Frontal cortex (tissue), 4 donors: ENCODE results near the gene TSLP. TPM values are rescaled to one million over a fixed set of nuclear protein-coding genes. Genes with fewer than 3 reads are reported as not detected.
A peak's percentile ranks its signal among the peaks of the same experiment; 100 is the strongest.

Experiments
- DNase-seq, 2 donors: peaks; one replicate each; pipeline ENCODE4 v3.0.0; 2012; ENCODE audit warnings: low spot score in 2 of 2
- FAIRE-seq: peaks from 2 replicates; lab custom pipeline; 2012; peaks lifted over from hg19 to GRCh38; lab: Jason Lieb, UNC
- total RNA-seq: library from RNA; depleted of rRNA; stranded (reverse); fragments of >200 nt; gene quantifications from one replicate; pipeline ENCODE4 v1.2.3, GENCODE V29; 2014
- donor health status: control.
- donor health status: control.
- donor health status: control.

Gene TSLP
- total RNA-seq, 1 donor from 2014 or later, result not detected

DNA sequence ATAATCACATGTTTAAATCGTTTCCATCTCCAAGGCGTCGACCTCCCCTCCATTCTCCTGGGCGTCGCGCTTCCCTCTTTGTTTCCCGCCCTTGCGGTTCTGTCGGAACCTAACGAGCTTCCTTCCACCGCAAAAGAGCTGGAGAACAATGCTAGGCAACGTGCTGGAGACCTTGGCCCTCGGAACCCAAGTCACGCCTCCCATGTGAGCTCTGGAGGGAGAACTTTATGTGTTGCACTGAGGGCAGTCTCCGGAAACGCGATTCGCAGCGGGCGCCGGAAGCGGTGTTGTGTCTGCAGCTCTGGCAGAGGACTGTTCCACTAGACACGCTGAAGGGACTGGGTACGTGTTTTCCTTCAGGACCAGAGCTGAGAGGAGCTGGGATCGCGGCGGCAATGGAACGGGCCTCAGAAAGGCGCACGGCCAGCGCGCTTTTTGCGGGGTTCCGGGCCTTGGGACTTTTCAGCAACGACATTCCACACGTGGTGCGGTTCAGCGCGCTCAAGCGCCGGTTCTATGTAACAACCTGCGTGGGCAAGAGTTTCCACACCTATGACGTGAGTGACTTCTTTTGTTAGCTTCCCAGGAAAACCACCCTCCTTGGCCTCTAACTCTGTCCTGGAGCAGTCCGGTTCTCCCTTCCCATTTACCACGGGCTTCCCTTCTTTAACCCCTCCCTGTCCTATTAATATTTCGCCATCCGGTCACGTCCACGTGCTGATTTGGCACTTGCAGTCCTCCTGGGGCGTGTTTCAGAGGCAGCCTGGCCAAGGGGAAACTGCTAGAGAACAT is 20.7 kb downstream of the TSLP start, which contains the start of gene WDR36:
TSS of gene WDR36 (plus strand) at position 287 of the 792 bp plus-strand sequence. CDS start at position 396, 109 bp downstream.
- FAIRE-seq, result no peak

DNA sequence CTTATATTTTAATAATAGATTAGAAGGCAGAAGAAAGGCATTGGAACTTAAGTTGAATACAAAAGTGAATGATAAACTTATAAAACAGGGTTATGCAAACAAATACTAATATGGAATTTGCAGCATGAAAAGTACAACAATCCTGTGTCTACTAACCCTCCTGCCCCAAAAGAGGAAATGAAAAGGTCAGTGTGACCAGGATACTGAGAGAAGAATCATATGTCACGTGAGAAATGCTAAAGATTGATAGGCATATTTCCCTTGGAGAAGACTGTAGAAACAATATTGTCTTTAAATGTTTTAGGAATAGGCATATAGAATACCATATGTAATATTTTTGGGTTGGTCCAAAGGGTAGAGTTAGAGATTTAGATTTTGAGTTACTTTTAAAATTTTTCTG is 24.5 kb downstream of the TSLP start:
- DNase-seq (no peak), FAIRE-seq (no peak)

More for the DNA sequence above, 20.7 kb downstream of the TSLP start, which contains the start of gene WDR36:
- DNase-seq, result peak; percentile 71 to 76

DNA sequence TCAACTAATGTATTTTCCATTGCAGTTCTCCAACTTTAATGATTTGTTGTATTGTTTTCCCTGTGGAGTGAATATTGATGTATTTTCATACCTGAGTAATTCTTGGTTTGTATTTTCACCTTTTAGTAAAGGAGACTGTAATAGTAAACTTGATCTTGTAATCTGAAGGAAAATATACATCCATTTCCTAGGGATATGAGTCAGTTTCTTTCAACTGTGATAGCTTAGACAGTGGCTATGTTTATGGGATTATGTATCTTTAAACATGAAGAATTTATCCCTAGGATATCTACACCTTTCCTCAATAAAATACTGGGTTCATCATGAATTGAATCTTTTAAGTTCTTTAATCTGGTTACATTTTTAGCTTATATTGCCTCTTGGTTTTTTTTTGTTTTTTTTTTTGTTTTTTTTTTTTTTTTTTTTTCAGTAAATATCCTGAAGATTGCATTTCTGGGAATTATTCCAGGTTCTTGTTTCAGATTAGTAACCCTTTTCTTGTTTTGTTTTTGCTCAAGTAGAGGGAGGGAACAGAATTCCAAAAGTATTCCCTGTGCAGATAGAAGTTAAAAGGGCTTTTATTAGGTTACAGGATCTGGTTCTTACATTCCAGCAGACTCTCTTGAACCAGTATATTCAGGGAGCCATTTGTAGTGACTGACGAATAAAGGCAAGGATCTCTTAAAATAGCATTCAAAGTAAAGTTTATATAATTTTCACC is 27.7 kb downstream of the TSLP start:
- FAIRE-seq (no peak), DNase-seq (no peak)

DNA sequence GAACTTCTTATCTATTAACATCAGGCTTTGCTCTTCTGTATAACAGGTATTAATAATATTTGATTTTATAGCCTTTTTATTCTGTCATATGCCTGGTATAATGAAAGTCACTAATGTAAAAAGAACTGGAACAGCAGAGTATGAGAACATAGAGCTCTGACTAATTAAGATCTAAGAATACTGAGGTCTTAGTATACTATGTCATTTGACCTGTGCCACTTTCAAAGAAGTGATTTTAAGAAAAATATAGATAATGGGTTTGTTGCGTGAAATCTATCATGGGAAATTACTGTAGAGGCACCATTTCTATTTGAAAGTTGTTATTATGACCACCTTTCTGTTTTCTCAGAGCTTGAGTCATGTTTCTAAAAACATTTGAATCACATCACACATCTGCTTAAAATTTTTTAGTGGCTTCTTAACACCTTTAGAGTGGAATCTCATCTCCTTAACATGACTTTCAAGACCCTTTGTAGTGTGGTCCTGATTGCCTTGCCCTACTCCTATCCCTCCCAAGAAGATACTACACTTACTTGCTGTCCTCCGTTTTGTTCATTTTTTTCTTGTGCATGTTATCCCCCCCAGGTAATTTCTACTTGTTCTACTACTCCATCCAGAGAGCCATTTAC is 34.9 kb downstream of the TSLP start:
- DNase-seq, result no peak

DNA sequence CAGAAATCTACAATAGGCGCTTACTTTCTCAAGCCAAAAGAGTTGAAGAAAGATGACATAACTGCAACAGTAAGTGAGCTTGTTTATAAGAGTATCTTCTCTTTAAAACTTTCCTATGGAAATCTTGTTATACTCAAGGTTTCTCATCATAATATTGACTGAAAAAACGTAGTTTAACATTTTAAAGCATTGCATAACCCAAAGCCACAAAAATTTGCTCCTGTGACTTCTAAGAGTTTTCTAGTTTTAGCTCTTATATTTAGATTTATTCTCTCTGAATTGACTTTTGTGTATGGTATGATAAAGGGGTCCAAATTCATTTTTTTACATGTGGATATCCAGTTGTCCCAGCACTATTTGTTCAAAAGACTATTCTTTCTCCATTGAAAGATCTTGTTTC is 35.9 kb downstream of the TSLP start:
- no peak for FAIRE-seq
- no peak for DNase-seq

More for the DNA sequence above, 34.9 kb downstream of the TSLP start:
- no peak for FAIRE-seq

DNA sequence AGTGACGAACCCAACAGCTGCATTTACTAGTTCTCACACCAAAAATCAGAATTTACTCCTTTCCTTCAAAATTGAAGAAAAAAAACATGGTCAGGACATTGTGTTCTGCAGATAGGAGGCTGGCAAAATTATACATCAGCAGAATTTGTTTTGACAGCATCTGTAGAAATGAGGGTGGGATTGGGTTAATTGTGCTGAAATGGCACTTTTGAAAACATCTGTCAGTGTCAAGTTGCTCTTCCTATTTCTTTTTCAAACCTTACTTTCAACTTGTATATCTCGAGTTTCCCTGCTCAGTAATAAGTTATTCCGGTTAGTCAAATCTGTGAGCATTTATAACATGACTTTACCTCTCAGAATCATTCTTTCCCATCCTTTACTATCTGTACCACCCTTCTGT is 40.4 kb downstream of the TSLP start:
- FAIRE-seq, result no peak
- DNase-seq, result no peak

DNA sequence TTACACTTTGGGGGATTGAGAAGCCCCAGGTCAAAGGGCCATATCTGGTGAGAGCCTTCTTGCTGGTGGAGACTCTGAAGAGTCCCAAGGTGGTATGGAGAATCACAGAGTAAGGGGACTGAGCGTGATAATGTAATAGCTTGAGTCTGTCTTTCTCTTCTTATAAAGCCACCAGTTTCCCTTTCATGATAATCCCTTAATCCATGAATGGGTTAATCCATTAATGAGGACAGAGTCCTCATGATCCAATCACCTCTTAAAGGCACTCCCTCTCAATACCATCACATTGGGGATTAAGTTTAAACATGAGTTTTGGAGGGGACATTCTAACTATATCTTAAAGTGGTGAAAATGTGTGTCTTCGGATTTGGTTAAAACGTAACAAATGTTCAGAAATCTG is 42.2 kb downstream of the TSLP start:
- no peak for FAIRE-seq
- no peak for DNase-seq

DNA sequence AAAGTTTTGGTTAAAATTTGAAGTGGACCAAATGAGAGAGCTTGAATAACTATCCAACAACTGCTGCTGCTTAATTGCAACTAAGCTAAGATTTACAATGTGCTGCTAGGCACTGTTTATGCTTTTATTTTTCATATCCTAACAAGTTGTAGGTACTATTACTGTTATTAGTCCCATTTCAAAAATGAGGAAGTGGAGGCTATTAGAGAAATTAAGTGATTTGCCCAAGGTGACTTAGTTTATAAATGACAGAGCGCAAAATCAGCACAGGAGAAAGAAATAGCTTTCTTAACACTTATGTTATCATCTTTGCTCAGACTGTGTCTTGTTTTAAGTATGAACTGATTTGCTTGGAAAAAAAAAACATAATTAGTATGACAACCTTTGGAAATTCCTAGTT is 43.7 kb downstream of the TSLP start:
- FAIRE-seq, result no peak
- no peak for DNase-seq

DNA sequence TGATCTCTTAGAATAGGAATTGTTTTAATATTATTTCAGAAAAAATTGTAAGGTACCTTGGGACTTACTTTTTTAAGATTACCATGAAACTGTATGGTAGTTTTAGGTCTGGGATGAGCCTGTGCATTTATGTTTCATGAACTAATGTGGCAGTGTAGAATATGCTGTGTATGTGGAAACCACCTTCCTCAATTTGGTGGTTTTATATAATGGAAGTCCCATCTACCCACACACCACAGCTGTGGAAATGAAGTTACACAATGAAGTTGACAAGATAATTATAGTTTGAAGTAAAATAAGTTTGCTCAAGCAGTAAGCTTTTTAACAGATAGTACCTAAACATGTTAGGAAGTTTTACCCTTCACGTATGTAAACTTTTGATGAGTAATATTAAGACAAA is 45.0 kb downstream of the TSLP start:
- no peak for FAIRE-seq
- no peak for DNase-seq

DNA sequence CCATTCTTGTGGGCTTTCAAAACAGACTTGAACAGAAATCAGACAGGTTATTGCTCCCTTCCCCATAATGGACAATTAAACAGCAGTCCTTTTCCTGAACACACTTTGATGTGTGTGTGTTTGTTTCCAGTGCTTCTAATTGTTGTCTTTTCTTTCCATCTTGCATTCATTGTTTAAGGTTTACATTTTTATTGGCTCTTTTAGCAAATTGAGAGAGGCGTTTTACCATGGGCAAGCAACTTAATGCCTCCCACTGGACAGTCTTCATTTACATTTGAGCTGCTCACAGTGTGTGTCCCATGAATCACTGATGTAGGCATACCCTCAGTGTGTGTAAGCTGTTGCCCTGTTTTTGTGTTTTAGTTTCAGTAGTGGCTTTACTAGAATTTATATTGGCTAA is 45.6 kb downstream of the TSLP start:
- DNase-seq (no peak), FAIRE-seq (no peak)

DNA sequence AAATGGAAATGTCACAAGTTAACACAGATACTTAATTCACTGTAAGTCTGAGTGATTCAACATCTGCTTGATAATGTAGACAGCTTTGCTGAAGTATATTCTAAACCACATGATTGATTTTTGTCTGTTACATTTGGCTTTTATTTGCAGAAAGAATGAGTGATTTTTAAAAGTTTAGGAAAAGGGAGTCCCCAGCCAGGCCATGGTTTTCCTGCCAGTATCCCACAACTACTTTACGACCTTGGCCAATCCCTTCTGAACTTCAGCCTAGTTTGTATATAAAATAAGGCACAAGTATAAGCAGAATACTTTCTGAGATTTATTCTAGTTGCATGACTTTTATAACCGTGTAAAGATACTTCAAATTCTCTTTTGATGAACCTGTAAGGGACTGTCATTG is 47.7 kb downstream of the TSLP start:
- DNase-seq, result no peak
- no peak for FAIRE-seq

DNA sequence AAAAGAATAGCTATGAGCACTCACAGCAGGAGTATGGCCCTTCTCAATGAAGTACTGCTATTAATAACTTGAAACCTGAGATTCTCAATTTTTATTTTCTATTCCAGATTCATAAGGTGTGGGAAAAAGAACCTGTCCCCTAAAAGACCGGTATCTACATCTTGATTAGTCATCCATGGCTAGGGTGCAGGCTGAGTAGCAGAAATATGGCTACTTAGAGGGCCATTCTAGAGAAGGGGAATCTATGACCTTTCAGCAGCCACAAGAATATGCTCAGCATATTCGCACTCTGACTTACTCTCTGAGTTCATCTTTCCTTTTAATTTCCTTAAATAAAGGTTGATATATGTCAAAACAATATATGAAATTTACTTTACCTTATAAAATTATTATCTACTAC is 48.3 kb downstream of the TSLP start:
- DNase-seq (no peak), FAIRE-seq (no peak)

DNA sequence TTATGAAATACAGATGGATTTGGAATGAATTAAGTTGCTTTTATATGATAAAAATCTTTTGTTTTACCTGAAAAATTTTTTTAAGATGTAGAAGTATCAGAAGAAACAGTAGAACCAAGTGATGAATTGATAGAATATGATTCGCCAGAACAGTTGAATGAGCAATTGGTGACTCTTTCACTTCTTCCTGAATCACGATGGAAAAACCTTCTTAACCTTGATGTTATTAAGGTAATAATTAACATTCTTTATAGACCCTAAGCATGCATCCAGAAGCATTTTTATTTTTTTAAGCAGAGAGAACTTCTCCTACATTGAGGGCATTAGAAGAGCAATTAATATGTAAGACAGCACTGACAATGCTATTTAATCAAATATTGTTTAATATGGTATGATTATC is 49.4 kb downstream of the TSLP start:
- FAIRE-seq (no peak), DNase-seq (no peak)

DNA sequence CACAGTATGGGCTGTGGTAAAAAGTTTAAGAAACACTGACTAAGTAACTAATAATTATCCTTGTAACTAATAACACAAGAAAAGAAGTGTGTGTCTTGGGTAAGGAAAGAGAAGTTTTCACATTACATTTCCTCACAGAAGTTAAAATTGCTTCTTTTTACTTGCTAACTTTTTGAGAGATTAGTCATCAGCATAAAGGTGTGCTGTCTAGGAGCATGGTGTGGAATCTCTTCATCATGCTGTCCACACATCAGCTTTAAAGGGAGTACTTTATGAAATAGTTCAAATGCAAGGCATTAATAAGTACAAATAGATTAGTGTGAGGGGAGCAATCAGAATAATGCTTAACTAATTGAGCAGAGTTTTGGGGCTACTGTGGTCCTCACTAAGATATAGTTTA is 50.4 kb downstream of the TSLP start:
- DNase-seq (no peak), FAIRE-seq (no peak)

DNA sequence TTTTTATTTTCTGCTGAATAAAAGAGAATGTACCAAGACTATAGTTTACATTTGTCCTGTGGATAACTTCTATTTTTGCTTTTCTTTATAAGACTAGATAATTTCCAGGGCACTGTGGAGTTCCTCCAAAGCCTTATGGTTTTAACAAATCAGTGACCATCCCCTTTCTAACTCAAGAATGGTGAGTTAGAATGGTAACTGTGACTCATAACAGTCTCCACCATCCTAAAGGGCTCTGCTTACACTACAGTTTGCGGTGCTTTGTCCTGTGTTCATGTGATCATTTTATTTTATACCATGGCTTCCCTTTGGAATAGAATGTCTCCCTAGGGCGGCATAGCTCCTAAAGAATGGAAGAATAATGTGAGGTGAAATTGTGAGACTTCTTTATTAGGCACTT is 50.9 kb downstream of the TSLP start:
- DNase-seq, result no peak

DNA sequence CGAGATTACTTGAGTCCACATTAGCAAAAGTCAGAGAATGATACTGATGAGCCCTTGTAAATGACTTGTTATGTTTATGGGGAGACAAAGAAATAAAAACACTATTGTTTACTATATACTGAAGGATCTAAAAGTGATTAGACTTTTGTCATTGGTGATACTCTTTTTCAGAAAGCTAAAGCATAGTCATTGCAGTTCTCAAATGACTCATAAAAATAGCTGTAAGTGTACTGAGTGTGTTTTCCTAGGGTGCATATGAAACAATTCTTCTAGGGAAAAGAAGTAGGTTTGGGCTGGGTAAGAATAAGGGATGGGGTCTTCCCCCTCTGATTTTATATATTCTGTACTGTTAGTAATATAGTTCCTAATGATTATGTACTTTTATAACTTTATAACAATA is 53.3 kb downstream of the TSLP start:
- DNase-seq (no peak), FAIRE-seq (no peak)

More for the DNA sequence above, 50.9 kb downstream of the TSLP start:
- FAIRE-seq, result no peak

DNA sequence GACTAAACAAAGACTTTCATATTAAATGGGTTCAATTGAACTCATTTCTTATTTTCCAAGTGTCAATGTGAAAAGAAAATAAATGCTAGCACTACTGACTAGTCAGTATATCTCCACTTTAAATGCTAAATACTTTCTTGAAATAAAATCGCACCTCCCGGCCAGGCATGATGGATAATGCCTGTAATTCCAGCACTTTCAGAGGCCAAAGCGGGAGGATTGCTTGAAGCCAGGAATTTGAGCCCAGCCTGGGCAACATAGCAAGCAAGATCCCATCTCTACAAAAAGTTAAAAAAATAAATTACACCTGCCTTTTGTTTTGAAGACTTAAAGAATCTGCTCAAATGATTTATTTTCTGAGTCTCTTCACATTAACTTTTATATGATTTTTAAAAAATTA is 55.4 kb downstream of the TSLP start:
- FAIRE-seq (no peak), DNase-seq (no peak)
